Keratinocyte (primary cell): Measurements from ENCODE around the gene RASA1. TPM values are rescaled to one million over a fixed set of nuclear protein-coding genes. Genes with fewer than 3 reads are reported as not detected.

Experiments used
- DNase-seq: peaks from one replicate; pipeline ENCODE4 v3.0.0-alpha.2; 2011; ENCODE audit warnings: low read depth, missing footprints, low spot score
- FAIRE-seq: peaks from 2 replicates; lab custom pipeline; 2011; peaks lifted over from hg19 to GRCh38; lab: Jason Lieb, UNC
- H2AFZ ChIP-seq: 2 replicates; pipeline ENCODE4 v1.6.0; 2012; ENCODE audit warnings: low read length, control low read depth, inconsistent platforms; ENCODE audit not compliant: control insufficient read depth
- H3K27ac ChIP-seq: 2 replicates; pipeline ENCODE4 v1.5.1; 2011; ENCODE audit warnings: low read length; ENCODE audit not compliant: control insufficient read depth, insufficient read depth
- H3K27me3 ChIP-seq: 3 replicates; pipeline ENCODE4 v1.6.0; 2011; ENCODE audit warnings: low read length; ENCODE audit not compliant: control insufficient read depth, insufficient read depth; ENCODE audit errors: extremely low read depth
- H3K36me3 ChIP-seq, 2 experiments: 2 replicates in 1 of 2; 3 replicates in 1 of 2; pipeline ENCODE4 v1.5.1; 2011; ENCODE audit warnings: low read length in 2 of 2, mild to moderate bottlenecking in 1 of 2; ENCODE audit not compliant: control insufficient read depth in 2 of 2, insufficient read depth in 2 of 2; ENCODE audit errors: extremely low read depth in 1 of 2
- H3K4me1 ChIP-seq: 3 replicates; pipeline ENCODE4 v1.5.1; 2011; ENCODE audit warnings: low read length; ENCODE audit not compliant: control insufficient read depth, insufficient read depth; ENCODE audit errors: extremely low read depth
- H3K4me2 ChIP-seq: 3 replicates; pipeline ENCODE4 v1.6.0; 2011; ENCODE audit warnings: low read depth, low read length; ENCODE audit not compliant: control insufficient read depth, insufficient read depth; ENCODE audit errors: extremely low read depth
- H3K4me3 ChIP-seq, 3 experiments: fragments of 200-600 bp in 1 of 3; sonication (generic) in 1 of 3; 2 replicates in 2 of 3; 3 replicates in 1 of 3; pipeline ENCODE4 v1.5.1; 2011 to 2016; ENCODE audit warnings: low read length in 3 of 3, mild to moderate bottlenecking in 3 of 3, control low read depth in 2 of 3, inconsistent platforms in 1 of 3, low read depth in 1 of 3, mixed read lengths in 1 of 3, mixed run types in 1 of 3, moderate library complexity in 1 of 3; ENCODE audit not compliant: control insufficient read depth in 2 of 3, insufficient read depth in 2 of 3; ENCODE audit errors: extremely low read depth in 1 of 3
- H3K79me2 ChIP-seq: 2 replicates; pipeline ENCODE4 v1.6.0; 2012; ENCODE audit warnings: low read length; ENCODE audit not compliant: control insufficient read depth, insufficient read depth
- H3K9ac ChIP-seq: 3 replicates; pipeline ENCODE4 v1.6.0; 2011; ENCODE audit warnings: low read length; ENCODE audit not compliant: control insufficient read depth, insufficient read depth; ENCODE audit errors: extremely low read depth
- H3K9me1 ChIP-seq: 3 replicates; pipeline ENCODE4 v1.6.0; 2011; ENCODE audit warnings: low read length; ENCODE audit not compliant: control insufficient read depth, insufficient read depth; ENCODE audit errors: extremely low read depth
- H3K9me3 ChIP-seq: 2 replicates; pipeline ENCODE4 v1.5.1; 2012; ENCODE audit warnings: low read depth, low read length; ENCODE audit not compliant: control insufficient read depth
- H4K20me1 ChIP-seq: 3 replicates; pipeline ENCODE4 v1.6.0; 2011; ENCODE audit warnings: low read length; ENCODE audit not compliant: control insufficient read depth, insufficient read depth; ENCODE audit errors: extremely low read depth
- CTCF ChIP-seq, 3 experiments: IDR thresholded peaks in 1 of 3; conservative IDR thresholded peaks in 1 of 3; optimal IDR thresholded peaks in 1 of 3; 2 replicates in 2 of 3; 3 replicates in 1 of 3; pipeline versions ENCODE3 to v1.5.1; 2011; ENCODE audit warnings: low read length in 3 of 3, mild to moderate bottlenecking in 3 of 3, moderate library complexity in 2 of 3, control low read depth in 1 of 3, inconsistent platforms in 1 of 3; ENCODE audit not compliant: insufficient read depth in 2 of 3; ENCODE audit errors: extremely low read depth in 1 of 3
- EZH2 ChIP-seq: IDR thresholded peaks from one replicate; pipeline ENCODE4 v1.6.1; 2012; ENCODE audit warnings: inconsistent platforms, mild to moderate bottlenecking, low read length, moderate library complexity
- dilution Hi-C: fragments of 300-500 bp; cut with MboI; formaldehyde crosslinking; loops from one replicate; pipeline ENCODE4 v1.7.0; 2020; ENCODE audit warnings: low sequenced_read_pairs; ENCODE audit not compliant: extremely low pct_ligation_motif_present
- polyA plus RNA-seq, 5 experiments: library from polyadenylated mRNA; depleted of rRNA in 3 of 5; stranded (reverse) in 3 of 5; stranded (forward) in 1 of 5; unstranded in 1 of 5; fragments of >200 nt; gene quantifications; 1 replicate in 1 of 5; 2 replicates in 3 of 5; 3 replicates in 1 of 5; pipeline versions ENCODE4 v1.2.1 to v1.2.3, GENCODE V29; 2011 to 2012; ENCODE audit warnings: missing spikeins in 2 of 5, low read depth in 1 of 5, low replicate concordance in 1 of 5

The RASA1 gene
- polyA plus RNA-seq, 1 donor (not counting 4 experiments of a cell fraction or from before 2014, with no cell fraction given), result 57.9 TPM

GRCh38 chr5:87398981-87399614 lies 131.4 kb downstream of the RASA1 start:
- Histone ChIP-seq H3K79me2 (no peaks in the 10 kb centered on the region), H4K20me1 (peaks cover 2% of the 10 kb centered on the region), H3K27me3 (no peaks in the 10 kb centered on the region), H3K36me3 (peaks cover 13 to 27% of the 10 kb centered on the region in 2 experiments), H3K9me3 (no peaks in the 10 kb centered on the region), H3K4me2 (no peak overlapping the region), H3K9ac (no peak overlapping the region), H3K4me3 (no peak overlapping the region), H3K27ac (no peak overlapping the region), H3K4me1 (peaks cover 7% of the 10 kb centered on the region), H2AFZ (no peak overlapping the region), H3K9me1 (no peaks in the 10 kb centered on the region)
- DNase-seq (no peak), FAIRE-seq (no peak)
- no peak for TF ChIP-seq EZH2
- TF ChIP-seq CTCF (optimal IDR thresholded peaks at IDR 0.05 in 1 of 3, IDR thresholded peaks at IDR 0.05 in 1 of 3, conservative IDR thresholded peaks at IDR 0.05 in 1 of 3; ENCODE audit: extremely low read depth in 1 of 3, insufficient read depth in 2 of 3, low read length in 3 of 3), result no peak
- dilution Hi-C loops, result no loop called here

GRCh38 chr5:87399720-87400119 lies 132.0 kb downstream of the RASA1 start:
- Histone ChIP-seq H3K9me3 (no peaks in the 10 kb centered on the region), H3K4me3 (no peak overlapping the region), H3K4me2 (no peak overlapping the region), H3K9ac (no peak overlapping the region), H3K4me1 (peaks cover 7% of the 10 kb centered on the region), H3K36me3 (peaks cover 12 to 29% of the 10 kb centered on the region in 2 experiments), H3K27me3 (no peaks in the 10 kb centered on the region), H3K9me1 (no peaks in the 10 kb centered on the region), H3K27ac (no peak overlapping the region), H4K20me1 (peaks cover 2% of the 10 kb centered on the region), H2AFZ (no peak overlapping the region), H3K79me2 (no peaks in the 10 kb centered on the region)
- no peak for FAIRE-seq
- dilution Hi-C loops, result no loop called here
- DNase-seq, result no peak
- TF ChIP-seq CTCF (optimal IDR thresholded peaks at IDR 0.05 in 1 of 3, IDR thresholded peaks at IDR 0.05 in 1 of 3, conservative IDR thresholded peaks at IDR 0.05 in 1 of 3; ENCODE audit: extremely low read depth in 1 of 3, insufficient read depth in 2 of 3, low read length in 3 of 3) (no peak), EZH2 (no peak)
